ENCODE results near the gene TULP4.

TULP4 gene

DNA sequence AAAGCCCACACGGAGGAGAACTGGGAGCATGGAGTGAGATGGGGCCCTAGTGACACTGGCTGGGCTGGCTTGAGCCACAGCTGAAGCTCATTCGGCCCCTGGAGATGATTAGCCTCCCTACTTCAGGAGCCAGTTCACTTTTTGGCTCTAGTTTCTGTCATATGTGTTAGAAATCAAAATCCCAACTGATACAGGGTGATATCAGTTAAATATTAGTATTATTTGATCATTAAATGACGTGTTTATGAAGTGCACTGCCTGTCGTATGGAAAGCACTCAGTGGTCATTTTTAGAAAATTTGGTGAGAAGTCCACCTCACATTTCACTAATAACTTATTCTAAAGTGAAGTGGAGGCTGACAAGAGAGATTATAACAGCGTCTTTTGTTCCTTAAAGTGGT lies 59.0 kb downstream of the TULP4 start:
- Histone ChIP-seq H3K4me1 (ENCODE audit: insufficient read depth, low read length) (no peaks in the 10 kb centered on the region), H3K9ac (ENCODE audit: low read depth, low read length) (no peak overlapping the region), H3K36me3 (ENCODE audit: insufficient read depth, low read length) (no peaks in the 10 kb centered on the region), H3K9me3 (ENCODE audit: control insufficient read depth, insufficient read depth, low read length) (no peaks in the 10 kb centered on the region)

DNA sequence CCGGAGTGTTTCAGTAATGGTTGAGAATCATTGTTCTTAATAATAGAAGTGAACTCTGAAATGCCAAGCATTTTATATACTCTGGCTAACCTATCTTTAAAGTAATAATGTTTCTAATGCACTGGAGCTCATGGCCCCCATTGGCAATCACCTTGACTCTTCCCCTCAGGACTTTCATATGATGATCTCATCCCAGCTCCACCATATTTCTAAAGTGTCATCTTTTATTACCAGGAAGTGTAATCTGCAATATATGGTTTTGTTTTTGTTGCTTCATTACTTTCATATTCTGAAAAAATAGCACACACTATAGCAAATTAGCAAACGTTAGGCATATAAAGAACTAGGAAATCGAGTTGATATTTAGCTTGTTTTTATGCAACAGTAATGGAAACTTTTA lies 60.3 kb downstream of the TULP4 start:
- Histone ChIP-seq H3K36me3 (ENCODE audit: insufficient read depth, low read length) (no peaks in the 10 kb centered on the region), H3K9ac (ENCODE audit: low read depth, low read length) (no peak overlapping the region), H3K9me3 (ENCODE audit: control insufficient read depth, insufficient read depth, low read length) (no peaks in the 10 kb centered on the region), H3K4me1 (ENCODE audit: insufficient read depth, low read length) (peaks cover under 1% of the 10 kb centered on the region; the same call in 1 of the 2 replicates)

DNA sequence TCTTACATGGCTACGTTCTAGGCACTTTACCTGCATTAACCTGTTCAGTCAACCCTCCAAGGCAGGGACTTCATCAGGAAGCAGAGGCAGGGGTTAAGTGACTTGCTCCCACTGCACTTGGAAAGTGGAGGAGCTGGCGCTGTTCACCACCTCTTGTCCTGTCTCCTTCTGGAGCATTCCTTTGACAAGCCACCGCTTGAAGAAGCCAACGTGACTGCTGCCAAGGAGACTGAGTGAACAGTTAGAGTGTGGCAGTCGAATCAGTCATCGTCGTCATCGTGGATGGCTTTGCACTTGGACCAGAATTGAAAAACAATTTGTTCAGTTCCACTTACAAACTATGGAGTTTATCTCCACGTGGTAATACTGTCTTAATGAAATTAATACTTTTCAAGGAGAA lies 60.9 kb downstream of the TULP4 start:
- Histone ChIP-seq H3K4me1 (ENCODE audit: insufficient read depth, low read length) (peaks cover 4% of the 10 kb centered on the region), H3K9me3 (ENCODE audit: control insufficient read depth, insufficient read depth, low read length) (no peaks in the 10 kb centered on the region), H3K36me3 (ENCODE audit: insufficient read depth, low read length) (no peaks in the 10 kb centered on the region), H3K9ac (ENCODE audit: low read depth, low read length) (no peak overlapping the region)

DNA sequence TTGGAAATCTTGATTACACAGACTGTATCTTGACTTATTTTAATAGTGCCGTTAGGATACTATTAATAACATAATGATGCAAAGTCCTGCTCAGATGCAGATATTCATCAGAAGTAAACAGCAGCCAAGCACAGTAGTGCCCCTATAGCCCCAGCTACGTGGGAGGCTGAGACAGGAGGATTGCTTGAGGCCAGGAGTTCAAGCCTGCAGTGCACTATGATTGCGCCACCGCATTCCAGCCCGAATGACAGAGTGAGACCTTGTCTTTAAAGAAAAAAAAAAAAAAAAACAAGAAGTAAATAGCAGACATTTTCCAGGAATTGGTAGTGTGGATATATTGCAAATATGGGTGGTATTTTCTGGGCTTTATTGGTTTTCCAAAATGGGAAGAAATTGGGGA lies 61.8 kb downstream of the TULP4 start:
- Histone ChIP-seq H3K9ac (ENCODE audit: low read depth, low read length) (no peak overlapping the region), H3K9me3 (ENCODE audit: control insufficient read depth, insufficient read depth, low read length) (no peaks in the 10 kb centered on the region), H3K36me3 (ENCODE audit: insufficient read depth, low read length) (no peaks in the 10 kb centered on the region), H3K4me1 (ENCODE audit: insufficient read depth, low read length) (peaks cover 4% of the 10 kb centered on the region)

DNA sequence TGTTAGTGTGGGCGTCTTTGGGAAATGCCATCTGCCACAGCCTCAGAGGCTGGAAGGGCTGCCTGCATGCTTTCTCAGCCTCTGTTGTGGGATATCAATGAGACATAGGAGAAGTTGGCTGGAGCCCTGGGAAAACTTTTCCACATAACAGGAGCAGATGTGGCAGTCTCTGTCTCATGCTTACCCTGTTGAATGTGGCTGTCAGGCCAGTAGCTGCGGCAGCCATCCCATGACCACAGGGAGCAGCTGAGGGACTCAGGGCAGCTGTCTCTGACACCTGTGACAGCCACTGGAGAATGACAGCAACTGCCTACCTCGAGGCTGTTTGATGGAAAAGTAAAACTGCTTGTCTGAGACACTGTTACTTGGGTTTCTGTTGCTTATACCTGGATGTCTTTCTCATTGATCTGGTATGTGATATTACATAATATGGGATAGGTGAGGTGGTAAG lies 64.4 kb downstream of the TULP4 start:
- Histone ChIP-seq H3K9me3 (ENCODE audit: control insufficient read depth, insufficient read depth, low read length) (no peaks in the 10 kb centered on the region), H3K36me3 (ENCODE audit: insufficient read depth, low read length) (no peaks in the 10 kb centered on the region), H3K4me1 (ENCODE audit: insufficient read depth, low read length) (peaks cover 4% of the 10 kb centered on the region), H3K9ac (ENCODE audit: low read depth, low read length) (no peak overlapping the region)

DNA sequence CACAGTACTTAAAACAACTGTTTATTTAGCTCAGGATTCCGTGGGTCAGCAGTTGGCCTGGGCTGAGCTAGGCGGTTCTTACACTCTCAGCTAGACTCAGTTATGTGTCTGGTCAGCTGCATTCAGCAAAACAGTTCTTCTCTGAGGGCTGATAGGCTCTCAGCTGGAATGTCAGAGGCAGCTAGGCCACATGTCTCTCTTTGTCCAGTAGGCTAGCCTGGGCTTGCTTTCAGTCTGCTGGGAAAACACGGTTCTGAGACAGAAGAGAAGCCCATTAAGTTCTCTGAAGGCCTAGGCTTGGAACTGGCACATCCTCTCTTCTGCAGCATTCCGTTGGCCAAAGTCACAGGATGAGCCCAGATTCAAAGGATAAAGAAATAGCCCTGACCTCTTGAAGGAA lies 65.6 kb downstream of the TULP4 start:
- Histone ChIP-seq H3K9me3 (ENCODE audit: control insufficient read depth, insufficient read depth, low read length) (no peaks in the 10 kb centered on the region), H3K9ac (ENCODE audit: low read depth, low read length) (no peak overlapping the region), H3K36me3 (ENCODE audit: insufficient read depth, low read length) (no peaks in the 10 kb centered on the region), H3K4me1 (ENCODE audit: insufficient read depth, low read length) (peaks cover 4% of the 10 kb centered on the region)

DNA sequence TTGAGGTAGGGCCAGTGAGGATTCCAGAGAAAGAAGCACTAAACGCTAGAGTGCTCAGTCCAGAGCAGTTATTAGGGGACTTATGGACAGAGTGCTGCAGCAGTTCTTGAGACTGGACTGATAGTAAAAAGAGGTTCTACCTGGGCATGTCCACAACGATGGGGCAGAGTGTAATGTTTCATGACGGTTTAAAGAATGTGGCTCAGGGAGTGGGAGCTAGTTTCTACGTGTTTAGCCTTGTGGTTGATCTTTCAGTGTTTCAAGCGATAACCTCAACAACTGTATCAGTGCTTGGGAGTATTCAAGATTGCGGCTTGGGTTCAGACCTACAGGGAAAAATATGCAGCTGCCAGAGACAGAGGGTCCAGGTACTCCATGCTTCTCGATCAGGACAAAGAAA lies 67.1 kb downstream of the TULP4 start:
- Histone ChIP-seq H3K4me1 (ENCODE audit: insufficient read depth, low read length) (peaks cover 4% of the 10 kb centered on the region), H3K36me3 (ENCODE audit: insufficient read depth, low read length) (no peaks in the 10 kb centered on the region), H3K9ac (ENCODE audit: low read depth, low read length) (no peak overlapping the region), H3K9me3 (ENCODE audit: control insufficient read depth, insufficient read depth, low read length) (no peaks in the 10 kb centered on the region)

DNA sequence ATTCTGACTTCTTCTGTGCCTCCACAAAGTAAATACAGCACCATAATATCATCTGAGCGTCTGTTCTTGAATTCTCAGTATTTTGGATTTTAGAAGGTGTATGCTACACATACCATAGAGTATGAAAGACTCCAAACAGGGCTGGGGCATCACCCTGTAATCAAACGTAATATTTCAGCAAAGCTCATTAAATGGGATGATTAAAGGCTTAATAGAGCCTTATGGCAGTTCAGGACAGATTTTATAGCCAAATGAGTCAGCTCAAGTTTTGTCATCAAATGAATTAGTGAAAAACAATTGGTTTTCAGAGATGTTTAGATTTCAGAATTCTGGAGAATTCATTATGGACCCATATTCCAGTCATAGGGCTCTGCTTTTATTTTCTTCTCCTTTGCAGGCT lies 68.9 kb downstream of the TULP4 start:
- peaks cover 4% of the 10 kb centered on the region for H3K4me1 ChIP-seq (ENCODE audit: insufficient read depth, low read length)

DNA sequence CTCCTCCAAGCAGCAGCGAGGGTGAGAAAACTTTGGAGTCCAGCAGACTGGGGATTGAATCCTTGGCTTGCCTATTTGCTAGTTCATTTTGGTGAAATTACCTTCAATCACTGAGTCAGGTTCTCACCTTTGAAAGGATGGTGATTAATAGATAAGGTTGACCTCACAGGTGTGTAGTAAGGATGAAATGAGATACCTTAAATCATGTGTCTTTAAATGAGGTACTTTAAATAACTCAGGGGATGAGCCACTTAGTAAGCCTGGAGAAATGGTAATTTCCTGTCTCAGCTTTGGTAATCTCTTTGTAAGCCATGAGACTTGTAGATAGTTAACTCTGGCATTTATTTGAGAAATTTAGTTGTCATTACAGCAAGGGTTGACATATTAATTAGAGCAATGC lies 70.2 kb downstream of the TULP4 start:
- H3K9me3 ChIP-seq (ENCODE audit: control insufficient read depth, insufficient read depth, low read length): peaks cover 3% of the 10 kb centered on the region; the same call in 1 of the 2 replicates
- H3K9ac ChIP-seq (ENCODE audit: low read depth, low read length): no peak overlapping the region
- H3K4me1 ChIP-seq (ENCODE audit: insufficient read depth, low read length): peaks cover 4% of the 10 kb centered on the region

More for the DNA sequence above, 68.9 kb downstream of the TULP4 start:
- H3K9ac ChIP-seq (ENCODE audit: low read depth, low read length): no peak overlapping the region
- peaks cover 3% of the 10 kb centered on the region; the same call in 1 of the 2 replicates for H3K9me3 ChIP-seq (ENCODE audit: control insufficient read depth, insufficient read depth, low read length)
- no peaks in the 10 kb centered on the region for H3K36me3 ChIP-seq (ENCODE audit: insufficient read depth, low read length)

DNA sequence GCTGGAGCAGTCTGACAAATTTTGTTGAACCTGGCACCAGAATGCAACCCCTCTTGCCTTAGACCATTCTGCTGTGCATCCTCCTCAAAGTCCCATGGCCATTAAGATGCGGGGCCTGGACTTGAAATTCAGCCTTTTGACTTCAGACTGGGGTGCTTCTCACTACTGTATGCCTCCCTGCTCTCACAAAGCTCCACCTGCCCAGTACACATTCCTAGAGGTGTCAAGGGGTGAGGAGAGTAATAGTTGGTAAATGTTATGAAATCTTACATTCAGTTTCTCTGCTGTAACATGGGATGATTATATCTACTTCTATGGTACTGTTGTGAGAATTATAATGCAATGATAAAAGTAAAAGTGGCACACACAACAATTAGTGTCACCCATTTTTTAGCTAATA lies 70.8 kb downstream of the TULP4 start:
- no peaks in the 10 kb centered on the region for H3K4me1 ChIP-seq (ENCODE audit: insufficient read depth, low read length)
- no peaks in the 10 kb centered on the region for H3K36me3 ChIP-seq (ENCODE audit: insufficient read depth, low read length)
- no peak overlapping the region for H3K9ac ChIP-seq (ENCODE audit: low read depth, low read length)
- peaks cover 3% of the 10 kb centered on the region; the same call in 1 of the 2 replicates for H3K9me3 ChIP-seq (ENCODE audit: control insufficient read depth, insufficient read depth, low read length)

More for the DNA sequence above, 70.2 kb downstream of the TULP4 start:
- no peaks in the 10 kb centered on the region for H3K36me3 ChIP-seq (ENCODE audit: insufficient read depth, low read length)

DNA sequence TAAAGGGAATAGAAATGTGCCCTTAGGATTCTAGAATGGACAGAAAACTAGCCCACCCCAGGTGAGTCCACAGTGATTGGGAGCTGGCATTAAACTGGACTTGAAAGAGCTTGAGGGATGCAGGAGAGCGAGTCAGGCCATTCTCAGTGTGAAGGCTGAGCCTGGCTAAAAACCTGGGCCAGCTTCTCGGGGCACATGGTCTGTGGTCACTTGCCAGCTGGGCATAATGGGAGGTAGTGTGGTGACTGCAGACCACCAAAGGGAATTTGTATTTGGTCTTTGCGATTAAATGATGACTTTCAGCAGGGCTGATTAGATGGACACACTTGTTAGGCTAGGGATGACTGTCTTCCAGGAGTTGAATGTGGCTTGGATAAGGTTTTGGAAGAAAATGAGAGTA lies 71.3 kb downstream of the TULP4 start:
- peaks cover 3% of the 10 kb centered on the region; the same call in 1 of the 2 replicates for H3K9me3 ChIP-seq (ENCODE audit: control insufficient read depth, insufficient read depth, low read length)
- no peaks in the 10 kb centered on the region for H3K36me3 ChIP-seq (ENCODE audit: insufficient read depth, low read length)
- H3K4me1 ChIP-seq (ENCODE audit: insufficient read depth, low read length): no peaks in the 10 kb centered on the region
- H3K9ac ChIP-seq (ENCODE audit: low read depth, low read length): no peak overlapping the region

DNA sequence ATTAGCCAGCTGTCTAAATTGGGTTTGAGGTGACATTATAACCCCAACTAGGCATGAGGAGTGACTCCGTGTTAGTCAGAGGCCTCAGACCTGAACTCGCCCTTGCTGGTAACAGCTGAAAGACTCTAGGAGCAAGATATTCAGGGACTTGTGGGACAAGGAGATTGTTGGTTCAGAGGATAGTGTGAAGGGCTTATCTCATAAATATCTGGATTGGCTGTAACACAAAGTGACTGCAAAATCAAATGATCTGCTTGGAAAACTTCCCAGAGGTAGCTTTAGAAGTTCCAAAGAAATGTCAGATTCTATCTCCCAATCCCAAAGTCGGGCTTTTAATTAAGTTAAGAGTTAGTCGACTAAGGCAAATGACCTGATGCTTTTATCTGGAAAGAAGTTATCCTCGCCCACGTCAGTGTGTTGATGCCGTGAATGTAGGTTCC lies 72.4 kb downstream of the TULP4 start:
- Histone ChIP-seq H3K9me3 (ENCODE audit: control insufficient read depth, insufficient read depth, low read length) (peaks cover 3% of the 10 kb centered on the region; the same call in 1 of the 2 replicates), H3K4me1 (ENCODE audit: insufficient read depth, low read length) (no peaks in the 10 kb centered on the region), H3K36me3 (ENCODE audit: insufficient read depth, low read length) (no peaks in the 10 kb centered on the region), H3K9ac (ENCODE audit: low read depth, low read length) (no peak overlapping the region)

DNA sequence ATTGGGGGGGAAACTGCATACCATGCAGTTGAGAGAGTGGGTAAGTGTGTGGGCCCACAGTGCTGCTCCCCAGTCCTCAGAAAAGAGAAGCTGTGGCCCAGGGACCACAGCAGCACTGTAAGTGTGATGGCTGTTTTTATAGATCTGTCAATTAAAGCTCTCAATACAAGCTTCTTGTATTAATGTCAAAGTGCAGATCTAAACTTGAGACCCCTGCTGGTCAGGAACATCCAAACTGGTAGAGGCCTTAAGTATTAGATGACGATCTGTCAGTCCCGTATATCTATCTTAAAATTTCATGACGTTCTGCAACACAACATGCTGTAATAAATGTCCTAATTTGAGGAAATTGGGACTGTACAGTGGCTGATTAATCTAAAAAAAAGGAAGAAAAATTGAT lies 74.8 kb downstream of the TULP4 start:
- no peaks in the 10 kb centered on the region for H3K36me3 ChIP-seq (ENCODE audit: insufficient read depth, low read length)
- peaks cover 3% of the 10 kb centered on the region for H3K9me3 ChIP-seq (ENCODE audit: control insufficient read depth, insufficient read depth, low read length)
- no peak overlapping the region for H3K9ac ChIP-seq (ENCODE audit: low read depth, low read length)
- no peaks in the 10 kb centered on the region for H3K4me1 ChIP-seq (ENCODE audit: insufficient read depth, low read length)

DNA sequence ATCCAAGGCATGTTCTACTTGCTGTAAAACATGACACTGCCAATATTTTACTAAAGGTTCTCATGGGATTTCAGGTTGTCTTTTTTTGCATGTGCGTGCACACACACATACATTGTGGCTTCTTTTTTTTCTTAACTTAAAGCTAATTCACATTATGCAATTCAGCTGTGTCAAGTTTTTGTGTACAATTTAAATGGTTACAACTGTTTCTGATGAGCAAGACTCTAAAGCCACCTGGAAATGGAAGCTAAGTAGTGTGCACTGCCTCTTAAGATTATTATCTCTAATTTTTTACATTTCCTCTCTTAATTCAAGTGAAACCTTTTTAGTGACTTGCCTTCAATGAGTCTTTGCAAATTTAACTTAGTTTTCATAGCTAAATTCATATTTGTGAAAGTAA lies 75.3 kb downstream of the TULP4 start:
- Histone ChIP-seq H3K4me1 (ENCODE audit: insufficient read depth, low read length) (no peaks in the 10 kb centered on the region), H3K9me3 (ENCODE audit: control insufficient read depth, insufficient read depth, low read length) (peaks cover 3% of the 10 kb centered on the region), H3K36me3 (ENCODE audit: insufficient read depth, low read length) (no peaks in the 10 kb centered on the region), H3K9ac (ENCODE audit: low read depth, low read length) (no peak overlapping the region)

DNA sequence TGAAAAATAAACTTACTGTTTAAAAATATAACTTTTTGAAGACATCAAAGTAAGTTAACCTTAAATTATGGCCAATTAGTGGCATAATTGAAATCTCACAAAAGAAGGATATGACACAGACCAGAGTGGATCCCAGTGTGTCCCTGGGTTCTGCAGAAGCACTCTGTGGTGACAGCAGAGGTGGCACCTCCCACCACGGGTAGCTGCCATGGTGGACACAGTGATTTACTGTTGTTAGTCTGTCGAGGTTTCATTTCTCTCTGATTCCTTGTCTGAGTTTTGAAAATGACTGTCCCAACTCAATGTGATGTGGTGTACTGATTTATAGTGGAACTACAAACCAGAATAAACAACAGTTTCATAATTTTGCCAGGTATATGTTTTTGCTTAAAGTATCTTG lies 76.5 kb downstream of the TULP4 start:
- H3K9ac ChIP-seq (ENCODE audit: low read depth, low read length): no peak overlapping the region
- no peaks in the 10 kb centered on the region for H3K36me3 ChIP-seq (ENCODE audit: insufficient read depth, low read length)
- H3K4me1 ChIP-seq (ENCODE audit: insufficient read depth, low read length): no peaks in the 10 kb centered on the region
- peaks cover 12% of the 10 kb centered on the region for H3K9me3 ChIP-seq (ENCODE audit: control insufficient read depth, insufficient read depth, low read length)
